SU-DHL-6 (cell line): ENCODE data around the gene PHGDH.

ENCODE experiments used
- H2AFZ ChIP-seq: fragments of 200-600 bp; sonication (generic); 2 replicates; pipeline ENCODE4 v1.6.1; 2014; ENCODE audit warnings: low read depth, mild to moderate bottlenecking, moderate library complexity, mixed read lengths, antibody characterized with exemption, low read length; ENCODE audit not compliant: severe bottlenecking
- H3F3A ChIP-seq: fragments of 200-600 bp; shearing (Covaris generic); 2 replicates; pipeline ENCODE4 v1.6.0; 2016; ENCODE audit warnings: antibody characterized with exemption, mild to moderate bottlenecking; ENCODE audit not compliant: insufficient read depth
- H3K27ac ChIP-seq: fragments of 200-600 bp; sonication (generic); 2 replicates; pipeline ENCODE4 v1.5.1; 2016; ENCODE audit warnings: low read depth, mild to moderate bottlenecking, low read length, moderate library complexity, mixed read lengths
- H3K27me3 ChIP-seq: fragments of 200-600 bp; sonication (generic), shearing (Covaris generic); 2 replicates; pipeline ENCODE4 v1.6.0; 2014; ENCODE audit warnings: mild to moderate bottlenecking, low read length
- H3K36me3 ChIP-seq: fragments of 200-600 bp; sonication (generic); 2 replicates; pipeline ENCODE4 v1.6.1; 2014; ENCODE audit warnings: mild to moderate bottlenecking, low read length, mixed read lengths
- H3K4me2 ChIP-seq: fragments of 300-600, 200-600 bp; shearing (Covaris generic), sonication (generic); 2 replicates; pipeline ENCODE4 v1.6.0; 2014; ENCODE audit warnings: low read length, low read depth, mild to moderate bottlenecking; ENCODE audit not compliant: poor library complexity, severe bottlenecking
- H3K4me3 ChIP-seq: fragments of 200-600 bp; sonication (generic); 2 replicates; pipeline ENCODE4 v1.5.1; 2014; ENCODE audit warnings: antibody characterized with exemption, low read length, mild to moderate bottlenecking, mixed read lengths; ENCODE audit not compliant: insufficient read depth, poor library complexity, severe bottlenecking
- H3K79me2 ChIP-seq: fragments of 200-600 bp; sonication (generic); 2 replicates; pipeline ENCODE4 v1.6.1; 2014; ENCODE audit warnings: mild to moderate bottlenecking, low read length, moderate library complexity; ENCODE audit not compliant: insufficient read depth
- H3K9ac ChIP-seq: fragments of 200-600 bp; sonication (generic); 2 replicates; pipeline ENCODE4 v1.7.0; 2014; ENCODE audit warnings: mild to moderate bottlenecking, low read length
- H3K9me2 ChIP-seq: fragments of 200-600 bp; sonication (generic); replicated peaks from 2 replicates; pipeline ENCODE4 v1.6.1; 2014; ENCODE audit warnings: low read length; ENCODE audit not compliant: insufficient read depth
- H3K9me3 ChIP-seq: fragments of 200-600 bp; sonication (generic); 2 replicates; pipeline ENCODE4 v1.6.1; 2014; ENCODE audit warnings: low read length, mixed read lengths; ENCODE audit not compliant: insufficient read depth
- H4K20me1 ChIP-seq: fragments of 200-600 bp; sonication (generic); 2 replicates; pipeline ENCODE4 v1.6.1; 2014; ENCODE audit warnings: low read depth, mild to moderate bottlenecking, antibody characterized with exemption, low read length, moderate library complexity, mixed read lengths
- CTCF ChIP-seq: fragments of 200-600 bp; sonication (generic); IDR thresholded peaks from one replicate; pipeline ENCODE4 v1.5.1; 2017; ENCODE audit warnings: antibody characterized with exemption, mild to moderate bottlenecking, low read length, moderate library complexity; ENCODE audit not compliant: insufficient read depth, poor library complexity, severe bottlenecking
- EZH2phosphoT487 ChIP-seq: fragments of 200-600 bp; sonication (generic), shearing (Covaris generic); conservative IDR thresholded peaks from 2 replicates; pipeline ENCODE4 v1.6.1; 2018; ENCODE audit warnings: mild to moderate bottlenecking, antibody characterized with exemption, low read length, moderate library complexity, mixed read lengths

PHGDH gene

GRCh38 chr1:119747451-119747850 is 35.7 kb downstream of the PHGDH start:
- no peaks in the 10 kb centered on the region for H3K9me3 ChIP-seq
- H3K4me2 ChIP-seq, result no peak overlapping the region
- no peaks in the 10 kb centered on the region for H3K27me3 ChIP-seq
- H3K27ac ChIP-seq, result no peak overlapping the region
- TF ChIP-seq EZH2phosphoT487 (no peak), CTCF (no peak)
- H3K4me3 ChIP-seq, result no peak overlapping the region
- no peaks in the 10 kb centered on the region for H3K79me2 ChIP-seq
- no peak overlapping the region for H2AFZ ChIP-seq
- H3K9ac ChIP-seq, result no peak overlapping the region
- no peaks in the 10 kb centered on the region for H3K9me2 ChIP-seq
- H4K20me1 ChIP-seq, result no peaks in the 10 kb centered on the region
- H3F3A ChIP-seq, result 0 out of 2 replicates have a peak, but pooled peaks cover 8% of the 10 kb centered on the region
- H3K36me3 ChIP-seq, result no peaks in the 10 kb centered on the region

GRCh38 chr1:119748040-119748439 is 36.3 kb downstream of the PHGDH start:
- no peak overlapping the region for H3K4me3 ChIP-seq
- no peak overlapping the region for H3K4me2 ChIP-seq

GRCh38 chr1:119752592-119752991 is 40.9 kb downstream of the PHGDH start:
- no peak for TF ChIP-seq EZH2phosphoT487
- no peak for TF ChIP-seq CTCF
- no peak overlapping the region for H3K4me2 ChIP-seq
- no peaks in the 10 kb centered on the region for H3F3A ChIP-seq

More at GRCh38 chr1:119748040-119748439, 36.3 kb downstream of the PHGDH start:
- no peaks in the 10 kb centered on the region for H3K27me3 ChIP-seq
- no peak for TF ChIP-seq CTCF
- no peak for TF ChIP-seq EZH2phosphoT487
- H3K9me2 ChIP-seq, result no peaks in the 10 kb centered on the region
- H2AFZ ChIP-seq, result no peak overlapping the region
- H3K79me2 ChIP-seq, result no peaks in the 10 kb centered on the region
- no peaks in the 10 kb centered on the region for H3K9me3 ChIP-seq
- H3K27ac ChIP-seq, result no peak overlapping the region
- no peak overlapping the region for H3K9ac ChIP-seq
- H3K36me3 ChIP-seq, result no peaks in the 10 kb centered on the region
- no peaks in the 10 kb centered on the region for H4K20me1 ChIP-seq
- H3F3A ChIP-seq, result 0 out of 2 replicates have a peak, but pooled peaks cover 8% of the 10 kb centered on the region

More at GRCh38 chr1:119752592-119752991, 40.9 kb downstream of the PHGDH start:
- H3K4me3 ChIP-seq, result no peak overlapping the region
- no peaks in the 10 kb centered on the region for H3K9me3 ChIP-seq
- H4K20me1 ChIP-seq, result no peaks in the 10 kb centered on the region
- H3K27ac ChIP-seq, result no peak overlapping the region
- H2AFZ ChIP-seq, result no peak overlapping the region
- H3K9me2 ChIP-seq, result no peaks in the 10 kb centered on the region
- no peak overlapping the region for H3K9ac ChIP-seq
- no peaks in the 10 kb centered on the region for H3K36me3 ChIP-seq
- no peaks in the 10 kb centered on the region for H3K79me2 ChIP-seq
- H3K27me3 ChIP-seq, result no peaks in the 10 kb centered on the region
